ENCODE measurements around the gene WNT6. TPM values are rescaled to one million over a fixed set of nuclear protein-coding genes. Genes with fewer than 3 reads are reported as not detected.
"Not testable (repeated sequence)": the region's sequence is repeated elsewhere in the genome, so short reads cannot be mapped to it uniquely, and the experiment has no call there.

Gene WNT6
- total RNA-seq, 4 donors from 2014 or later, result 1.3 to 4.2 (median 4.0) TPM

DNA sequence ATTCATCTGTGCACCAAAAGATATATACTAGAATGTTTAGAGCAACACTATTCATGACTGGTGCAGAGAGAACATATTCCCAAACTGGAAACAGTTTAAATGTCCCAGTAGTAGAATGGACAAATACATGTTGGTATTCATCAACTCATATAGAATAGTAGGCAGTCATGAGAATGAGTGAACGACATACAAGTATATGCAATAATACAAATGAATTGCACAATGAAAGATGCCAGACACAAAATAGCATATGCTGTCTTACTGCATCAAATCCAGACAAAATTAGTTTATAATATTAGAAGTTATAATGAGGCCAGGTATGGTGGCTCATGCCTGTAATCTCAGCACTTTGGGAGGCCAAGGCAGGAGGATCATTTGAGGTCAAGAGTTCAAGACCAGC is 19.7 kb upstream of the WNT6 start:
- Histone ChIP-seq H3K27ac (no peak overlapping the region), H3K9me3 (peaks cover 0 to 13% (median 0%) of the 10 kb centered on the region in 3 donors), H3K4me3 (no peak overlapping the region), H3K4me1 (no peaks in the 10 kb centered on the region), H3K36me3 (no peaks in the 10 kb centered on the region), H3K27me3 (peaks cover 23% of the 10 kb centered on the region)
- WGBS, 2 donors (ENCODE audit: low coverage in 1 of 2), result 82 to 88% methylated on average over 1 of the region's 1 CpG
- no peak for ATAC-seq
- TF ChIP-seq, protein P1, sequence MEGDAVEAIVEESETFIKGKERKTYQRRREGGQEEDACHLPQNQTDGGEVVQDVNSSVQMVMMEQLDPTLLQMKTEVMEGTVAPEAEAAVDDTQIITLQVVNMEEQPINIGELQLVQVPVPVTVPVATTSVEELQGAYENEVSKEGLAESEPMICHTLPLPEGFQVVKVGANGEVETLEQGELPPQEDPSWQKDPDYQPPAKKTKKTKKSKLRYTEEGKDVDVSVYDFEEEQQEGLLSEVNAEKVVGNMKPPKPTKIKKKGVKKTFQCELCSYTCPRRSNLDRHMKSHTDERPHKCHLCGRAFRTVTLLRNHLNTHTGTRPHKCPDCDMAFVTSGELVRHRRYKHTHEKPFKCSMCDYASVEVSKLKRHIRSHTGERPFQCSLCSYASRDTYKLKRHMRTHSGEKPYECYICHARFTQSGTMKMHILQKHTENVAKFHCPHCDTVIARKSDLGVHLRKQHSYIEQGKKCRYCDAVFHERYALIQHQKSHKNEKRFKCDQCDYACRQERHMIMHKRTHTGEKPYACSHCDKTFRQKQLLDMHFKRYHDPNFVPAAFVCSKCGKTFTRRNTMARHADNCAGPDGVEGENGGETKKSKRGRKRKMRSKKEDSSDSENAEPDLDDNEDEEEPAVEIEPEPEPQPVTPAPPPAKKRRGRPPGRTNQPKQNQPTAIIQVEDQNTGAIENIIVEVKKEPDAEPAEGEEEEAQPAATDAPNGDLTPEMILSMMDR (IDR thresholded peaks at IDR 0.05), result no peak
- TF ChIP-seq POLR2A (IDR thresholded peaks at IDR 0.05), result no peak
- no peak for TF ChIP-seq EP300 (IDR thresholded peaks at IDR 0.05)

GRCh38 chr2:218844334-218844733 is 15.3 kb upstream of the WNT6 start:
- not testable (repeated sequence) for H3K4me3 ChIP-seq, H3K36me3 ChIP-seq, H3K27ac ChIP-seq, H3K4me1 ChIP-seq, ATAC-seq, H3K9me3 ChIP-seq
- peaks cover 19% of the 10 kb centered on the region for H3K27me3 ChIP-seq
- WGBS, 2 donors (ENCODE audit: low coverage in 1 of 2), result 77 to 92% methylated on average over 5 of the region's 5 CpGs

DNA sequence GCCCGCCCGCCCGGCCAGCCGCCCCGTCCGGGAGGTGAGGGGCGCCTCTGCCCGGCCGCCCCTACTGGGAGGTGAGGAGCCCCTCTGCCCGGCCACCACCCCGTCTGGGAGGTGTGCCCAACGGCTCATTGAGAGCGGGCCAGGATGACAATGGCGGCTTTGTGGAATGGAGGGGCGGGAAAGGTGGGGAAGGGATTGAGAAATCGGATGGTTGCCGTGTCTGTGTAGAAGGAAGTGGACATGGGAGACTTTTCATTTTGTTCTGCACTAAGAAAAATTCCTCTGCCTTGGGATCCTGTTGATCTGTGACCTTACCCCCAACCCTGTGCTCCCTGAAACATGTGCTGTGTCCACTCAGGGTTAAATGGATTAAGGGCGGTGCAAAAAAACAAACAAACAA is 12.6 kb upstream of the WNT6 start:
- H3K9me3 ChIP-seq, H3K36me3 ChIP-seq, H3K27ac ChIP-seq, H3K4me1 ChIP-seq, ATAC-seq, H3K4me3 ChIP-seq: not testable (repeated sequence)
- 62 to 75% methylated on average over 3 to 5 of the region's 18 CpGs for WGBS, 2 donors (ENCODE audit: low coverage in 1 of 2)
- peaks cover 42% of the 10 kb centered on the region for H3K27me3 ChIP-seq

DNA sequence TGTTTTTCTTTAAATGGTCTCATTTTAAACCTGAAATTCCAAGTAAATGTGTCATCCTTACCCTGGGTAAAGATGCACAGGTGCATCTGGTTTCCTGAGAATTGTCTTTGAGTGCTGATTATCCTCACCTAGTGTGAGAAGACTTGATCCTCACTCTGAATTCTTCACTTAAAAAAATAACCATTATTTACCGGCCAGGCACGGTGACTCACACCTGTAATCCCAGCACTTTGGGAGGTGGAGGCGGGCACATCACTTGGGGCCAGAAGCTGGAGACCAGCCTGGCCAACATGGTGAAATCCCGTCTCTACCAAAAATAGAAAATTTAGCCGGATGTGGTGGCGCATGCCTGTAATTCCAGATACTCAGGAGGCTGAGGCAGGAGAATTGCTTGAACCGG is 9.9 kb upstream of the WNT6 start:
- H3K9me3 ChIP-seq, result no peaks in the 10 kb centered on the region
- H3K27ac ChIP-seq, result no peak overlapping the region
- no peak for ATAC-seq
- H3K4me1 ChIP-seq, result no peaks in the 10 kb centered on the region
- no peak overlapping the region for H3K4me3 ChIP-seq
- TF ChIP-seq, protein P1 (IDR thresholded peaks at IDR 0.05), result no peak
- TF ChIP-seq POLR2A (IDR thresholded peaks at IDR 0.05), result no peak
- TF ChIP-seq POLR2AphosphoS5 (IDR thresholded peaks at IDR 0.05), result no peak
- no peak for TF ChIP-seq EP300 (IDR thresholded peaks at IDR 0.05)
- 67 to 100% methylated on average over 1 of the region's 7 CpGs for WGBS, 2 donors (ENCODE audit: low coverage in 1 of 2)
- H3K36me3 ChIP-seq, result no peaks in the 10 kb centered on the region
- H3K27me3 ChIP-seq, result peaks cover 67% of the 10 kb centered on the region

DNA sequence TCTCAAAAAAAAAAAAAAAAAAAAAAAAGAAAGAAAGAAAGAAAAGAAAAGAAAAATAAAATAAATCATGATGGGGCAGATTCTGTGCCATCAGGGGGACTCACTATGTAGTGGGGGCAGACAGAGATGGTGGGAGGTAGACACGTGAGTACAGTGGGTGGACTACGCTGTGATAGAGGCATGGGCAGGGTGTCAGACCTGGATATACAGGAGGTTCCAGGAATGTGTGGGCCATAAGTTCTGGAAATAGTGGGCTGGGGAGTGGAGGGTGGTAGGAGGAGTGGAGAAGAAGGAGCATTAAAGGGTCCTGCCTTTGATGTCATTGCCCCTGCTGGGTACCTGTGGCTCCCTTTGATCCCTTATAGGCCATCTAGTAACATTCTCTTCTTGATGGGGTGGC is 8.8 kb upstream of the WNT6 start:
- H3K27me3 ChIP-seq, result peaks cover 78% of the 10 kb centered on the region
- no peak for ATAC-seq
- no peaks in the 10 kb centered on the region for H3K4me1 ChIP-seq
- TF ChIP-seq POLR2AphosphoS5 (IDR thresholded peaks at IDR 0.05), result no peak
- TF ChIP-seq EP300 (IDR thresholded peaks at IDR 0.05), result no peak
- TF ChIP-seq, protein P1 (IDR thresholded peaks at IDR 0.05), result no peak
- no peaks in the 10 kb centered on the region for H3K36me3 ChIP-seq
- H3K9me3 ChIP-seq, result no peaks in the 10 kb centered on the region
- no peak overlapping the region for H3K27ac ChIP-seq
- H3K4me3 ChIP-seq, result no peak overlapping the region
- WGBS, 2 donors (ENCODE audit: low coverage in 1 of 2), result 57 to 79% methylated on average over 2 of the region's 2 CpGs

DNA sequence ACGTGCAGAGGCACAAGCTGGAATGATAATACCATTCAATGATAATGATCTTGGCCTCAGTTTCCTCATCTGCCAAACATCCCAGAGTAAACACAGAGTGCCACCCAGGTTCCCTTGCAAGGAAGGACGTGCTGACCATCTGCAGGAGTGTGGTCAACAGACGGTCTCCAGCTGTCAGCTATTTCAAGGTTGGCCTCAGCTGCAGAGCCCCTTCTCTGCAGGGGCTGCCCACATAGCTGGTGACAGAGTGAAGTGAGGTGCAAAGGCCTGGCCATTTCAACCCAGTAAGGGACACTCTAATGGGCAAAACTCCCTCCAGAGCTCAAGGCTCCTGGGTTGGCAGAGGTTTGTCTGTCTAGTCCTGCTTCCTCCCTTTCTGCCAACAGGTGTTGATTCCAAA is 8.3 kb upstream of the WNT6 start:
- no peak overlapping the region for H3K27ac ChIP-seq
- TF ChIP-seq POLR2A (IDR thresholded peaks at IDR 0.05) (no peak), EP300 (IDR thresholded peaks at IDR 0.05) (no peak), POLR2AphosphoS5 (IDR thresholded peaks at IDR 0.05) (no peak)
- TF ChIP-seq, protein P1 (IDR thresholded peaks at IDR 0.05), result no peak
- H3K9me3 ChIP-seq, result no peaks in the 10 kb centered on the region
- H3K4me1 ChIP-seq, result no peaks in the 10 kb centered on the region
- no peaks in the 10 kb centered on the region for H3K36me3 ChIP-seq
- 17% methylated on average over 1 of the region's 3 CpGs; no CpG with 5 or more reads in 1 of the 2 donors for WGBS, 2 donors (ENCODE audit: low coverage in 1 of 2)
- no peak for ATAC-seq
- H3K4me3 ChIP-seq, result no peak overlapping the region
- peaks cover 83% of the 10 kb centered on the region for H3K27me3 ChIP-seq
